Nephron progenitor cell (in vitro differentiated cells): ENCODE results near the gene MESP1.

Experiments used
- DNase-seq: peaks from one replicate; pipeline ENCODE4 v3.0.0; 2021
- H3K27ac Mint-ChIP-seq: 2 replicates; pipeline ENCODE4 v1.8.0; 2021; ENCODE audit warnings: mild to moderate bottlenecking, moderate library complexity, mixed read lengths
- H3K27me3 Mint-ChIP-seq: 2 replicates; pipeline ENCODE4 v1.8.0; 2021; ENCODE audit warnings: mild to moderate bottlenecking, low read depth, mixed read lengths; ENCODE audit not compliant: poor library complexity
- H3K36me3 Mint-ChIP-seq: 2 replicates; pipeline ENCODE4 v1.8.0; 2021; ENCODE audit warnings: low read depth, mixed read lengths
- H3K4me1 Mint-ChIP-seq: 2 replicates; pipeline ENCODE4 v1.8.0; 2021; ENCODE audit warnings: mixed read lengths
- H3K4me3 Mint-ChIP-seq: 2 replicates; pipeline ENCODE4 v1.8.0; 2021; ENCODE audit warnings: mild to moderate bottlenecking, moderate library complexity, mixed read lengths
- H3K9me3 Mint-ChIP-seq: 2 replicates; pipeline ENCODE4 v1.8.0; 2021; ENCODE audit warnings: mild to moderate bottlenecking, moderate library complexity, mixed read lengths
- CTCF ChIP-seq: fragments of 200-600 bp; sonication (generic); IDR thresholded peaks from 2 replicates; pipeline ENCODE4 v1.5.0; 2021; ENCODE audit warnings: antibody characterized with exemption

Gene MESP1

GRCh38 chr15:89750560-89751542, at the start of gene MESP1:
TSS of gene MESP1 (minus strand) at chr15:89751249. CDS start at chr15:89751231, 18 bp downstream.
- DNase-seq = peak; percentile 95
- Mint-ChIP-seq H3K4me1 (peaks cover 20% of the 10 kb centered on the region), H3K9me3 (no peaks in the 10 kb centered on the region), H3K27me3 (peaks cover 34% of the 10 kb centered on the region), H3K4me3 (peak within 1 kb of the TSS; percentile 72), H3K27ac (no peak within 1 kb of the TSS), H3K36me3 (no peaks in the 10 kb centered on the region)
- TF ChIP-seq CTCF = peak; percentile 65

- no peak for DNase-seq
- H3K4me1 Mint-ChIP-seq = peaks cover 30% of the 10 kb centered on the region
- peaks cover 6% of the 10 kb centered on the region for H3K9me3 Mint-ChIP-seq
- H3K4me3 Mint-ChIP-seq = no peak overlapping the region
- H3K27ac Mint-ChIP-seq = no peak overlapping the region
- peaks cover 38% of the 10 kb centered on the region for H3K27me3 Mint-ChIP-seq
- TF ChIP-seq CTCF = no peak
- no peaks in the 10 kb centered on the region for H3K36me3 Mint-ChIP-seq
These were observed 49.0 kb upstream of the MESP1 start for GRCh38 chr15:89799918-89800498.

GRCh38 chr15:89799011-89799911, 48.2 kb upstream of the MESP1 start:
- Mint-ChIP-seq H3K4me3 (no peak overlapping the region), H3K9me3 (peaks cover 6% of the 10 kb centered on the region), H3K27ac (no peak overlapping the region), H3K36me3 (no peaks in the 10 kb centered on the region), H3K27me3 (peaks cover 37% of the 10 kb centered on the region), H3K4me1 (peaks cover 26% of the 10 kb centered on the region)
- no peak for TF ChIP-seq CTCF
- DNase-seq = no peak

GRCh38 chr15:89797678-89798201, 46.7 kb upstream of the MESP1 start:
- no peaks in the 10 kb centered on the region for H3K36me3 Mint-ChIP-seq
- peaks cover 26% of the 10 kb centered on the region for H3K4me1 Mint-ChIP-seq
- H3K9me3 Mint-ChIP-seq = peaks cover 6% of the 10 kb centered on the region
- no peak overlapping the region for H3K27ac Mint-ChIP-seq
- DNase-seq = no peak
- peaks cover 38% of the 10 kb centered on the region for H3K27me3 Mint-ChIP-seq
- TF ChIP-seq CTCF = no peak
- no peak overlapping the region for H3K4me3 Mint-ChIP-seq

GRCh38 chr15:89795996-89796395, 44.9 kb upstream of the MESP1 start:
- no peak for TF ChIP-seq CTCF
- Mint-ChIP-seq H3K27ac (no peak overlapping the region), H3K36me3 (no peaks in the 10 kb centered on the region), H3K27me3 (peaks cover 38% of the 10 kb centered on the region), H3K9me3 (peaks cover 6% of the 10 kb centered on the region), H3K4me1 (peaks cover 16% of the 10 kb centered on the region), H3K4me3 (no peak overlapping the region)
- no peak for DNase-seq
